DMS 273 (cell line): Measurements from ENCODE around the gene PPL.
"Not testable (repeated sequence)": the region's sequence is repeated elsewhere in the genome, so short reads cannot be mapped to it uniquely, and the experiment has no call there.

Source experiments
- DNase-seq: peaks from one replicate; lab custom pipeline; 2025; ENCODE audit not compliant: unreplicated experiment; lab: John Stamatoyannopoulos, UW

PPL gene

DNA sequence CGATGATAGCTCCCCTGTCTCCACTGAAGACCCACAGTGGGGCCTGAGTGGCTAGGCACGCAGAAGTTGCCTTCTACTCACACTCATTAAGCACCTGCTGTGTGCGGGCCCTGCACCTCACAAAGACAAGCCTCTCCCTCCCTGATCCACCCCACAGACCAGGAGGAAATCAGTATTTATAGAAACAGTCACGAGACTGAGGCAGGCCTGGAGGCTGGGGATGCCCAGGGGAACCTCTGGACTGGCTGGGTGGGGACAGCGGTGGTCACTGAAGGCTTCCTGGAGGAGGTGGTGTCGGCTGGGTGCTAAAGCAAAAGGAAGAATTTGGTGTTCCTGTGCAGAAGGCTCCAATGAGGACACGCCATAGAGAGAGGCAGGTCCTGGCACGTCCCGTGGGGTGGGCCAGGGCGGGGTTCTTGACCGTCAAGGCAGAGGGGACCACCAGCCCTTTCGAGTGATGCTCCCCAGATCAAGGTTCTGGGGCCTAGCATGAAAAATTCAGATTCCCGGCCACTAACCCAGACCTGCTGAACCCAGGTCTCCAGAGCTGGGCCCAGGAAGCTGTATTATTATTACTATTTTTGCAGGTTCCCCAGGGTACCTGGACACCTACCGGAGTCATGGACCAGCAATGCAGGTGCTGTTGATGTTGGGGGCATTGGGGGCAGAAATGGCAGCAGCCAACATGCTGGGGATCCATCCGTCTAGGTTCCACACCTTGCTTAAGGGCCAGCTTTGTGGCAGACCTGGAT lies 23.0 kb downstream of the PPL start:
- no peak for DNase-seq

DNA sequence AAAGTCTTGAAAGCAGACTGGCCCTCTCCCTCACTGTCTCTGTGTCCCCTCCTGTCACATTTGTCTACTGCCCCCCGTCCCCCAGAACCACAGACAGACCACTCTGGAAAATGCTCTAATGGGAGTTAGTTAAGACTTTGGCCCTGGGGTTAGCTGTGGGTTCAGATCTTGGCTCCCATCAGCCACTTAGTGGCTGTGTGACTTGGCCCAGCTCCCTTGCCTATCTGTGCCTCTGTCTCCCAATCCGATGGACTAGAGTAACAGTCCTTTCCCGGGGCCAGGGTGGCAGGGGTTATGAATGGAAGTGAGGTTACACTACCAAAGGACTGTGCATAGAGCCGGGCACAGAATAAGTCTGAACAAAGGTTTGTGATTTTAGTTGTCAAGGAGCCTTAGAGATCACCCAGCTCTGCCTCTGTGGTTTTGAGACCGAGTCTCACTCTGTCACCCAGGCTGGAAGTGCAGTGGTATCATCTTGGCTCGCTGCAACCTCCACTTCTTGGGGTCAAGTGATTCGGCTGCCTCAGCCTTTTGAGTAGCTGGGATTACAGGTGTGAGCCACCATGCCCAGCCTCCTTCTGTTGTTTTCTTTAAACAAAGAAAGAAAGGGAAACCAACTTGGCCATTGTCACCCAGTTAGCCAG lies 23.7 kb downstream of the PPL start:
- no peak for DNase-seq

DNA sequence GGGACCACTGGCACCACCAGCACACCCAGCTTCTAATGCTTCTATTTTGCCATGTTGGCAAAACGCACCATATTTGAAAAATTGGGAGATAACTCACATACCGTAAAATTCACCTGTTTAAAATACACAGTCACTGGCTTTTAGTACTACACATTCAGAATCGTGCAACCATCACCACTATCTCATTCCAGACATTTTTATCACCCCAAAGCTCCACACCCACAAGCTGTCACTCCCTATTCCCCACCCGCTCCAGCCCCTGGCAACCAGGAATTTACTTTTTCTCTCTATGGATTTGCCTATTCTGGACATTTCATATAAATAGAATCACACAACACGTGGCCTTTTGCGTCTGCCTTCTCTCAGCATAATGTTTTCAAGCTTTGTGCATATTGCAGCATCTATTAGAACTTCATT lies 25.0 kb downstream of the PPL start:
- no peak for DNase-seq

DNA sequence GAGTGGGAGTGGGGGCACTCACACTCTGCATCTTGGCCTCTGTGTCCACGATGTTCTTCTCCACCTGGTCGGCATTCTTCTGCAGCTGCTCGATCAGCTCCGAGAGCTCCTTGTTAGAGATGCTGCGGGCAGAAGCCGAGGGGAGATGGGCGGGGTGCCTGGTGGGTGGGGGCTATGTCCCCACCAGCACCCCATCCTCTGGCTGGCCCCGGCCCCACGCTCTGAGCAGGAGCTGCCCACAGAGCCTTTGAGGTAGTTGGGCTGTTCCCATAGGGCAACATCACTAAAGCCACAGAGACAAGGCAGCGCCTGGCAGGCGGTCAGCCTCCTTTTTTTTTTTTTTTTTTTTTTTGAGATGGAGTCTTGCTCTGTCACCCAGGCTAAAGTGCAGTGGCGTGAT lies 26.1 kb downstream of the PPL start:
- no peak for DNase-seq

DNA sequence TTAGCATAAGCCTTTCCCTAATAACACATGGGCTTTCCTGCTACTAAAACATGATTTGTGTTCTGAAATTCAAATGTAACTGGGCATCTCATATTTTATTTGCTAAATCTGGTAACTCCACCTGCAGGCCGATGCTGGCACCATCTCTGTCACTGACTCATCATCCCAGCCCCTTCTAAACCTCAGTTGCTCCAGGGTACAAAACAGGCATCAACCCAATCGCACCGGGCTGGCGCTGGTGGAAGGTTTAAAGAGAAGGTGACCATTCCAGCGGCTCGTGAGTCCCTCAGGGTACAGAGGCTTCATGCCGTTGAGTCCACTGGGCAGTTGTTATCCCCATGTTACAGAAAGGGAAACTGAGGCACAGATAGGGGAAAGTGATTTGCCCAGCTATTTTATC lies 27.1 kb downstream of the PPL start:
- no peak for DNase-seq

DNA sequence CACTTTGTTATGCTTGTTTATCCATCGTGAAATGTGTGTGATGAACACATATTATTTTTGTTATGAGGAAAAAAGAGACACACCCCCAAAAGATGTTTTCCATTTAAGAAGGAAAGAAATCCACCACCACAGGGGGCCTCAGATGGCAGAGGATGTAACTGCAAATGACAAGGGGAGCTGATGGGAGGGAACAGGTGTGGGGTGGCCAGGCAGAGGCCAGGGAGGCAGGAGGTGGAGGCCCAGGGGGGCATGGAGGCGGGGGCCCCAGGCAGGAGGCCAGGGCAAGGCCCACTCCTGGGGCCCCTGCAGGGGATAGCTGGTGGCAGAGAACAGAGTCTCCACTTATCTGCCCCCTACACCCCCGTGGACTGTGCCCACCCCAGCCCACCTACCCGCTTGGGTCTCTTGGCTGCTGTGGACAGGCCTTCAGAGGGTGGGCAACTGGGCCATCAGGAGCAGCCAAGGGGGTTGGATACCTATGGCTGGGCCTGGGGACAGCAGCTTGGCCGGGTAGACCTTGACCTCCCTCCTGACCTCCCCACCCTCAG lies 28.0 kb downstream of the PPL start:
- DNase-seq, result no peak

DNA sequence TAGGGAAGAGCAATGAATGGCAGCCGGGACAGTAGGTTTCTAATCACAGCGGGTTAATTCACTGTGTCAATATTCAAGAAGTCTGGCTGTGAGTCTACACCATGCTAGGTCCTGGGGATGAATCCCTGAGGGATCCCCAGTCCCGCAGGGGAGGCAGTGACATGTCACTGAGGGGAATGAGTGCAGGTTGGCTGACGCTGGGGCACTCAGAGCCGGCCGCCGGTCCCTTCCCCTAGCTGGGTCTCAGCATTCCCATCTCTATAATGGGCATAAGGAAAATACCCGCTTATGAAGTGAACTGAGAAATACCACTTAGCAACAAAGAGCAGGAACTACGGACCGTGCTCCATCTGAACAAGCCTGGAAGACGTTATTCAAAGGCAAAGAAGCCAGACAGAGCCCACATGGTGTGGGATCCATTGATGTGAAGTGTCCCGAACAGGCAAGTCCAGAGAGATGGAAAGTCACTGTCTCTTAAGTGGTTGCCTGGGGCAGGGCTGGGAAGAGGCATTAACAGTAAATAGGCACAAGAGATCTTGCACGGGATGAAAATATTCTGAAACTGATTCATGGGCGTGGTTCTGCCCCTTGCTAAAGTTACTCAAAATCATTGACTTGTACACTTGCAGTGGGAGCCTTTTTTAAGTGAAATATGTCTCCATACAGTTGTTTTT lies 31.9 kb downstream of the PPL start:
- no peak for DNase-seq

DNA sequence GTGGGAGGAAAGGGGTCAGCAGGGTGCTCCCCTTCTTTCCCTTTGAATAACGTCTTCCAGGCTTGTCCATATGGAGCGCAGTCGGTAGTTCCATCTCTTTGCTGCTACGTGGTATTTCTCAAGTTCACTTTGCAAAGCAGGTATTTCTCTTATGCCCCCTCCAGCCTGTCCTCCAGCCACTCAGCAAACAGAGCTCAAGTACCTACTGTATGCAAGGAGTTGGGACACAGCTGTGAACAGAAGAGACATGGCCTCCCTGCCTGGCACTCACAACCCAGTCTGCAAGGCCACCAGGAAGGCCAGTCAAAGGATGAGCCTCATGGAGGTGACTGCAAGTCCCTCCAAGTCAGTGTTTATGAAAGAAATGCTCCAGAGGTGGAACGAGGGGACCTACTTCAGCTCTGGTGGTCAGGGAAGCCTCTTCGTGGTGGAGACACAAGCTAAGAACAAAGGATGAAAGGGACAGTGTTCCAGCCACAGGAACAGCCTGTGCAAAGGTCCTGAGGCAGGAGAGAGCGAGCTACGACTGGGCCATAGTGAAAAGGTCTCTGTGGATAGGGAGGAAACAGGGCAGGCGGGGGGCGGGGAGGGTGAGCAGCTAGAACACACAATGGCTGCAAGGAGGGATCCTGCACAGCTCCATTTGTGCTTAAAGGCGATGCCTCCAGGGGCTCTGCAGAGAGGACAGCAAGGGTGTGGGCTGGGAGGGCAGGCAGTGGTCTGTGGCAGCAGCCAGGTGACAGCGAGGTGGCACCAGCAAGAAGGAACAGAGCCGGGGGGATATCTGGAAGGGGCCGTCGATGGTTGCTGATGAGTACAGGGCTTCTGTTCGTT lies 32.6 kb downstream of the PPL start:
- no peak for DNase-seq

DNA sequence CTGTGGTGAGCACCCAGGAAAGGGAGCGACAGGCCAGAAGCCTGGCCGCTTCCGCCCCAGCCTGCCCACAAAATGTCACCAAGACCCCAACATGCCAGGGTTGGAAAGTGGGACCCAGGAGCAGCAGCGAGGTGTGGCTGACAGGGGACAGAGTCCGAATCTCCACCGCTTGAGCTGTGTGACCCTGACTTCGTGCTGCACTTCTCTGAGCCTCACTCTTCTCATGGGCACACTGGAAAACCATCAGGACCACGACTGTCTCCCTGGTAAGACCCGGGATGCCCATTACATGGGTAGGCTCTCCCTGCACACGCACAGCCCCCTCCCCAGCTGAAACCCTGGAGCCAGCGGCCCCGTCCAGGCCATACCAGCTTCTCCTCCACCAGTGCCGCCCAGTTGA lies 34.9 kb downstream of the PPL start:
- no peak for DNase-seq

DNA sequence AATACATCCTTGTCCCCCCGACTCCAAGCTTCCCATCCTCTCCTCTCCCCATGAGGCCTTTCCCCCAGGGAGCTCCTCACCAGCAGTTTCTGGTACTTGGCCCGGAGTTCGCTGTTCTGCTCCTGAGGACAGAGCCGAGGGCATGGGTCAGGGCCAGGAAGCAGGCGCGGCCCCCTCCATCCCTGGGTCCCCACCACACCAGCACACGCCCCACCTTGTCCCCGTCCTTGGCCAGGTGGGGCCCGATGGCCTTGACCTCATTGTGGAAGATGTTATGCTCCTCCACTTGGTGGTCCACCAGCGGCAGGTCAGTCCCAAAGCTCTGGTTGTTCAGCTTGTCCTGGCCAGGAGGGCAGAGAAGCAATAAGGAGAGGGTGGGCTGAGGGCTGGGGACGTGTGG lies 36.2 kb downstream of the PPL start:
- no peak for DNase-seq

DNA sequence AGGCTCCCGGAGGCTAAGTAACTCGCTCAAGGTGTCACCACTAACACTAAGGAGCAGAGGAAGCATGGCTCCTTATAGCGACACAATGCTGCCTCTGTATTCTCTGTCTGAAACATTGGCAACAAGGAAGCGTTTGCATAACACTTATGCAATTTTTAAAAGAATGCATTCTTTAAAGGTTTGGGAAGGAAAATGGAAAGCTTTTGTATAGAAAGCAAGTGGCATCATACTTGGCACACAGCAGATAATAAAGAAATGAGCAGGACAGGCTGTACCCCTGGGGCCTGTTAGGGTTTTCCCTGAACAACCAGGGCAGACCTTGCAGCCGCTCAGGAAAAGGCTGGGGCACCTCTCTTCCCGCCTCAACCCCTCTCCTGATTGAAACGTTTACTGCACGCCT lies 36.9 kb downstream of the PPL start:
- DNase-seq, result no peak

DNA sequence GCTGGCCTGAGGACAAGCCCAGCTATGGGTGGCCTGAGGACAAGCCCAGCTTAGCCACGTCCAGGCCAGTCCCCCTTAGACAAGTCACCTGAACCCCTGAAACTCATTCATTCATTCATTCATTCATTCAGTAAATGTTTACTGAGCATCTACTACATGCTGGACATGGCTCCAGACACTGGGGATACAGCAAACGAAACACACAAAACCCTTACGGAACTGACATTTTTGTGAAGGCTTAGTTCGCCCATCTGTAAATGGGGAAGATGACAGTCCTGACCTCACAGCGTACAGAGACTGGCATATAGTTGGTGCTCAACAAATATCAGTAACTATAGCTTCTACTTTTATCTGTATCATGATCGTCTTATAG lies 37.5 kb downstream of the PPL start:
- no peak for DNase-seq

DNA sequence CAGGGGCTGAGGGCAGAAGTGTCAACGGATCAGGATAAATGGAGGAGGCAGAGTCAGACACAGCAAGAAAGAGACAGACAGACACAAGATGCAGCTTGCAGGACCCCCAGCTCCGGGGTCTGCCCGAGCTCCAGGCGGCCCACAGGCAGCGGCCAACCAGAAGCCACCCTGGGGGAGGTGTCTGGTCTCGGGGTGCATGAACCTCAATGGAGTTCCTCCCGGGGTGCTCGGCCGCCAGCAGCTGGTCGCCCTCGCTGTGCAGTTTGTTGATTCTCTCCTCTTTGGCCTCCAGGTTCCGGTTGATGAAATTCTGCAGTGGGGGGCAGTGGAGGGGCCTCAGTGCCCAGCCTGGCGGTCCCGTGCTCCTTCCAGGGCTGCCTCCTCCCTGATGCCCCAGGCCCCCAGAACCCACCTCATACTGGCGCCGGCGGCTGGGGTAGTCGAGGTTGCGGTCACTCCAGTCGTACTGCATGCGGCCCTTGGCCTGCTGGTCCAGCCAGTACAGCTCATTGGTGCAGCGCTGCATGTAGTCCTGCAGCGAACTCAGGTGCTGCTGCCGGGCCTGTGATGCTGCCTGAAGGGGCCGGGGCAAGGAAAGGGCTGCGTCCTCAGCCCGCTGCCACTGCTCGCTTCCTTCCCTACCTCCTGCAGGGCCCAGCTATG lies 38.0 kb downstream of the PPL start:
- no peak for DNase-seq

DNA sequence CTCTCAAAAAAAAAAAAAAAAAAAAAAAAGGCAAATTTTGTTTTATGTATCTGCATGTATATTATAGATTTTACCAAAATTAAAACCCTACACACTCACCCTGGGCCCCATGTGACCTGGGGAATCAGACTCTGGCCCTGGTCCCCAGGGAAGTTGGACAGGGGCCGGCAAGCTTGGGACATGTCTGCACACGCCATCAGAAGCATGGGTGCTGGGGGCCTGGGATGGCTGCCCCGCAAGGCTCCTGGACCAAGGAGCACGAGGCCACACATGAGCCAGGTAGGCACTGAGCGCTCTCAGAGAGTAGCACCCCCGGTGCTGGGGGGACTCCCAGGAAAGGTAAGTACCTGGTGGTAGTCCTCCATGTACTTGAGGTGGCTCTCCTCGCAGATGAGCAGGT lies 39.6 kb downstream of the PPL start:
- no peak for DNase-seq

DNA sequence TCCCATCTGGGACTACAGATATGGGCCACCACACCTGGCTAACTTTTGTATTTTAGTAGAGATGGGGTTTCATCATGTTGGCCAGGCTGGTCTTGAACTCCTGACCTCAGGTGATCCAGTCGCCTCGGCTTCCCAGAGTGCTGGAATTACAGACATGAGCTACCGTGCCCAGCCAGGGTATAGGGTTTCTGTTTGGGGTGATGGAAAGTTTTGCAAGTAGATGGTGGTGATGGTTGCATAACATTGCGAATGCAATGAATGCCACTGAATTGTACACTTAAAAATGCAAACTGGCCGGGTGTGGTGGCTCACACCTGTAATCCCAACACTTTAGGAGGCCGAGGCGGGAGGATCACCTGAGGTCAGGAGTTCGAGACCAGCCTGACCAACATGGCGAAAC lies 40.2 kb downstream of the PPL start:
- DNase-seq, result not testable (repeated sequence)

DNA sequence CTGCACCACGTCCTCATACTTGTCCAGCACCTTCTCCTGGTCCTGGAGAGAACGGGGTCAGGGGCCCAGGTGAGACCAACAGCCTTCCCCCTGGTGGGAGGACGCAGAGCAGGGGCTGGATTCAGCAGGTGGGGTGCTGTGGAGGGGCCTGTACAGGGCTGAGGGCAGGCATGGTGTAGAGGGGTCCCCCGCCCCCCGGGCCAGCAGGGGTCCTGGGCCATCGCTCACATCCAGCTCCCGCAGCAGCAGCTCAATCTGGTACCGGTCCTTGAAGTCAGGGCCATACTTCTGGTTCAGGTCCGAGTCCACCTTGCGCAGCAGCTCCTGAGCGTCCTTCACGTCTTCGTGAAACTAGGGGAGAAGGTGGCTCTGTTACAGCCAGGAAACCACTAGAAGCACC lies 41.6 kb downstream of the PPL start:
- no peak for DNase-seq

DNA sequence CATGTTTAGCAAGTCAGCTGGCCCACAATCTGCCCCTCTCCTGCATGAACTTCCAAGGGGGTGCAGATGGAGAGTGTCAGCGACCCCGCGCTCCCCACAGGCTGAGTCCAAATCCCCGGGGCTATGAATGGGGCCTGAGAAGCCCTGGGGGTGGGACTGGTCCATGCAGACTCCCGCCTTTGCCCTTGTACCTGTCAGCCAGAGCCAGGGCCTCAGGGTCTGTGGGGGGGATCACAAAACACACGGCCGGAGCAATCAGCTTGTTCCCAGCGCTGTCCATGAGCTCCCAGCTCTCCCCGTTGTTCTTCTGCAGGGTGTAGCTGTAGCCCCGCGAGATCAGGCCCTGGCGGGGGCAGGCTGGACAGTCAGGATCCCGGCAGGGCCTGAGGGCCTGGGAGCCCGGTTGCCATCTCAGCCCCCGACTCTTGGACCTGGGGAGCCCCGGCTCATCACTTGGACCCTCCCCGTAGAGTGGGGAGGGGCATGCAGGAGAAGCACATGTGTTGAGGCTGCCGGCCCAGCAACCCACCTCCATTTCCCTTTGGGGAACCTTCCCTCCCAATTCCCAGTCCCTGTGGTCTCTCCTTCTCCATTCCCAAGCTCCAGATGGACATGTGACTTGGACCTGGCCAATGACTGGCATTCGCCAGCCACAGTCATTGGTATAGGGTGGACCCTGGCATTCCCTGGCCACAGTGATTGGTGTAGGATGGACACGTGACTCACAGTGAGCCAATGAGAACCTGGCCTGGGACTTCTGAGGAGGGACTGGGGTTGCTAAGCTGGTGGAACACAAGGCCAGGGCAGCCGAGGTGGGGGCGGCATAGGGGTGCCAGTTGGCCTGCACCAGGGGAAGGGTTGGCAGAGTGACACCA lies 42.4 kb downstream of the PPL start:
- peak; percentile 44 for DNase-seq

DNA sequence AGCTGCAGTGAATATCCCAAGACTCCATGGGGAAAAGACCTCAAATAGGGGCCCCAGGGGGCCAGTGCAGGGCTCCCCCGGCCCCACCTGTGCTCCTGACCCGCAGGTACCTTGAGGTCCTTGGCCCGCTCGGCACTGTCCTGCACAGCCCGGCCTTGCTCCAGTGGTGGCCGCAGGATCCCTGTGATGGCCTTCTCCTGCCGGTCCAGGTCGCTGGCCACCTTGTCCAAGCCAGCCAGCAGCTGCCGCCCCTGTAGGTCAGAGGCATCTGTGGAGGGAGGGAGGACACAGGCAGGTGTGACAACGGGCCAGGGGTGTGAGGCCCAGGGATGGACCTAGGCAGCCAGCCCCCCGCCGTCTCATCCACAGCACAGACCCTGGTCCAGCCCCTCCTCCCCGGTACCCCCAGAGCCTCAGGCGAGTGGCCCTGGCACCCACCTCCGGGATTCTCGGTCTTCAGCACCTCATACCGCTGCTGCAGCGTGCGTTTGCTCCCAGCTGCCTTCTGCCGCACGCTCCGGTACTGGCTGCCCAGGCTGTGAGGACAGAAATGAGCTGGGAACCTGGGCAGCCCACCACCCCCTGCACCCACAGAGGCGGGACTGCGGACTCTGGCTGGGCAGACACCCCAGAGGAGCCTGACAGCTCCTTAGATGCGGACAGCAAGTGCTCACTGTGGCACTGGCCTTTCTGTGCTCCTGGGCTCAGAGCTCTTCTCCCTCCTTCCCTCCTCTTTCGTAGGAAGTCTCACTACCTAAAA lies 43.7 kb downstream of the PPL start:
- DNase-seq, result no peak
